ENCODE results near the gene NAALADL2. TPM values are rescaled to one million over a fixed set of nuclear protein-coding genes. Genes with fewer than 3 reads are reported as not detected.

The NAALADL2 gene
- total RNA-seq, 1 donor from 2014 or later, result 4.2 TPM

- ATAC-seq (no peak), DNase-seq (ENCODE audit: low spot score) (no peak)
Observed at GRCh38 chr3:174959556-174960065, 100.5 kb downstream of the NAALADL2 start.

DNA sequence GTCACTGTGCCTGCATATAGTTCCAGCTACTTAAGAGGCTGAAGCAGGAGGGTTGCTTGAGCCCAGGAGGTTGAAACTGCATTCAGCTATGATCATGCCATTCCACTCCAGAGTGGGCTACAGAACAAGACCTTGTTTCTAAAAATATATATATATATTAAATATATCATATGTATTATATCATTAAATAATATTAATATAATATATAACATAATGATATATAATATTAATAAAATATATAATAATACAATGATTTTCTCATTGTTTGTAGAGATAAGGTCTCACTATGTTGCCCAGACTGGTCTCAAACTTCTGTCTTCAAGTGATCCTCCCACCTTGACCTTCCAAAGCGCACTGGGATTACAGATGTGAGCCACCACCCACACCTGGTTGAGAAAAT, 101.8 kb downstream of the NAALADL2 start:
- DNase-seq (ENCODE audit: low spot score) (no peak), ATAC-seq (no peak)

GRCh38 chr3:174973465-174973864, 114.3 kb downstream of the NAALADL2 start:
- DNase-seq (ENCODE audit: low spot score), result no peak
- ATAC-seq, result no peak

- DNase-seq (ENCODE audit: low spot score) (no peak), ATAC-seq (peak; percentile 65)
Observed at GRCh38 chr3:174986685-174987084, 127.6 kb downstream of the NAALADL2 start.

DNA sequence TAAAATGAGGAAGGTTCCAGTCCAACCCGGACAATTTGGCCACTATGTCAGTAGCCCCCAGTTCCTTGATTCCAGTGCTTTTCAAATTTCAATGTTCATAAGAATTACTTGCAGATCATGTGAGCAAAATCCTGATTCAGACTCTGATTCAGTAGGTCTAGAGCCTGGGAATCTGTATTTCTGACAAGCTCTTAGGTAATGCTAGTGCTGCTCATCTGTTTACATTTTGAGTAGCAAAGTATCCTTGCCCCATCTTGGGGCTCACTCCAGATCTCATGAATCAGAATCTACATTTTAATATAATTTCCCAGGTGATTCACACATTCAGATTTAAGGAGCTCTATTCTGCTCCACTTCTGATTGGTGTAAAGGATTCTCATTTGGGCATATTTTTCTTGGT, 142.0 kb downstream of the NAALADL2 start:
- DNase-seq (ENCODE audit: low spot score), result no peak
- no peak for ATAC-seq

DNA sequence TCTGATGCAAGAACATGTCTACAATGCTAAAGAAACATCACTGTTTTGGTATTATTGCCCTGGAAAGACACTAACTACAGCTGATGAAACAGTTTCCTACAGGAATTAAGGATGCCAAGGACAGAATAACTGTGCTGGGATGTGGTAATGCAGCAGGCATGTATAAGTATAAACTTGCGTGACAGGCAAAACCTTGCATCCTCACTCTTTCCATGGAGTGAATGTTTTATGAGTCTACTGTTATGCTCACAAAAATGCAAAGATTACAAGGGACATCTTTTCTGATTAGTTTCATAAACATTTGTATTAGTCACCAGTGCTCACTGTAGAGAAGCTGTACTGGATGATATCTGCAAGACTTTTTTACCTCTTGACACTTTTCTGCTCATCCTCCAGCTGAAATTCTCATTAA, 143.6 kb downstream of the NAALADL2 start:
- DNase-seq (ENCODE audit: low spot score) (no peak), ATAC-seq (no peak)

DNA sequence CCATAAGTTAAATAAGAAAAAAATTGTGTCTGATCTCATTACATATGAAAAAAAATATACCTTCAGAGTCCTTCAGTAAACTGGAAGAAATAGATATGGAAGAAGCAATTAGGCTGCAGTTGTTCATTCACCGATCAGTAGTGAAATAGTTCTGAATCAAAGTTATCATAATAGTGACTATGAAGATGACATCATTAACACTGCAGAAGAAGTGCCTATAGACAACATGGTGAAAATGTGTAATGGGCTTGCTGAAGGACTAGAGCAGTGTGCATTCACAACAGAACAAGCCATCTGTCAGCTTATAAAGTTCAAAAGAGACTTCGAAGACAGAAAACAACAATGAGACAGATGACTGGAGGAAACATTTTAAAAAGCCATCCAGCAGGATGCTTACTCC, 144.5 kb downstream of the NAALADL2 start:
- ATAC-seq, result no peak

GRCh38 chr3:175005193-175005592, 146.1 kb downstream of the NAALADL2 start:
- ATAC-seq (no peak), DNase-seq (ENCODE audit: low spot score) (no peak)

More for the DNA sequence above, 144.5 kb downstream of the NAALADL2 start:
- no peak for DNase-seq (ENCODE audit: low spot score)

DNA sequence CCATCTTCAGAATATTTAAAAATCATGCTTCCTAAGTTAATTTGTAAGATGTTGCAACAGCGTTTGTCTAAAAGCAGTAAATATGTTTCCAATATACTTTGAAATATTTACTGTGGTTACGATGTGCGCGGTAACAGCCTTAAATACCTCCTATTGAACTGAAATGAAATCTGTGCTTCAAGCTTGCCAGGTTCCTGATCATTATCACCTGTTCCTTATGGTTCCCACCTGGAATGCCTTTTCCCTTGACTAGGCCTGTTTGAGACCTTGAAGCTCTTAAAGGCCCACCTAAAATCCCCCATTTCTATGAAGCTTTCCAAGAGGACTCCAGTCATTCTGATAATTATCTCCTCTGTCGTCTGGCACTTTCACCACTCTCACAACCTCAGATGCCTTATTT, 146.7 kb downstream of the NAALADL2 start:
- ATAC-seq (no peak), DNase-seq (ENCODE audit: low spot score) (no peak)

GRCh38 chr3:175007306-175007705, 148.2 kb downstream of the NAALADL2 start:
- no peak for DNase-seq (ENCODE audit: low spot score)
- ATAC-seq, result no peak

DNA sequence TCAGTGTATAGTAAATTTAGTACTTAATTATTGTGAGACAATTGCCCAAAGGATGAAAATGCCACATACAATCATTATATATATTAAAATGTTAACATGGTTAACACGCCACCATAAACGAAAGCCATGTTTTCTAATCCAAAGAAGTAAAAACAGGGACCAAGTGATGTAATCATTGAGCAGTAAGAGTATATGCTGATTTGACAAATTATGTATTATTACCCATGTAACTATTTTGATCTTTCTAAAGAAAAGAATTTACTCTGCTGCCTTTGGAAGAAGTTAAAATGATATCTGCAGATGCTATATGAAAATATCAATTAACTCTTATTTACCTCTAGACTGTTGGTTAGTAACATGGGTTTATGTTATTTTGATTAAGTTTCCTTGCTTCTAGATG, 150.2 kb downstream of the NAALADL2 start:
- ATAC-seq (no peak), DNase-seq (ENCODE audit: low spot score) (no peak)

GRCh38 chr3:175015056-175015635, 156.0 kb downstream of the NAALADL2 start:
- DNase-seq (ENCODE audit: low spot score) (no peak), ATAC-seq (no peak)

DNA sequence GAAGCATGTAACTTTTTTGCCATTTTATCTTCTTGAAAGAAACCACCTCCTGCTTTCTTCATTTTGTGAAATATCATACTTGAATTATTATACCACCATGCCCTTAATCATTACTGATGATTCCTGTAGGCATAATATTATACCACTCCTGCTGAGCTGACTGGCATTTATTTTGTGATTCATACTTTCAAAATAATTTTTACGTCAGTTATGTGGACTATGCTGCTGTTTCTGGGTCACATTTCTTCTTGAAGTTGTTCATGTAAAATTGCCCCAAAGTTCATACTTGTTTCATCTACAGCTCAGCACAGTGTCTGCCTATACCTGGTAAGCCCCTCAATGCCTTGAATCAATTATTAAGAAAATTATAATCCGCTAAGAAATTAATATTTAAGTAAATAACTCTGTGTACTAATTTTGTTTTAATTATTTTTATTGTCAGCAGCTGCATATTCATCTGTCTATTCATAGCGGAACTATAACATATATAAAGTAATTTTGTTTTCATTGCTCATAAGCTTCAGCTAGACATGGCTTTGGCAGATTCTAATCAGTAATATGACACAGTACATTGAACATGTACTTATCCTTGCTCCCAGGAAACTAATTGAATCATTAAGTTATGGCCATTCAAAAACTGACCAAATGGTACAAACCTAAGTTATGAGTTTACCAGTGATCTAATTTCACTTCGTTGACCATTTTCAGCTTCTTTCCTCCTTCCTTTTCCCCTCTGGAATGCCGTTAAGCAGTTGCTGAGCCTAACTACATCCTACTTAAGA, 160.0 kb downstream of the NAALADL2 start:
- ATAC-seq, result no peak
- no peak for DNase-seq (ENCODE audit: low spot score)

GRCh38 chr3:175020101-175020500, 161.0 kb downstream of the NAALADL2 start:
- ATAC-seq (no peak), DNase-seq (ENCODE audit: low spot score) (no peak)

DNA sequence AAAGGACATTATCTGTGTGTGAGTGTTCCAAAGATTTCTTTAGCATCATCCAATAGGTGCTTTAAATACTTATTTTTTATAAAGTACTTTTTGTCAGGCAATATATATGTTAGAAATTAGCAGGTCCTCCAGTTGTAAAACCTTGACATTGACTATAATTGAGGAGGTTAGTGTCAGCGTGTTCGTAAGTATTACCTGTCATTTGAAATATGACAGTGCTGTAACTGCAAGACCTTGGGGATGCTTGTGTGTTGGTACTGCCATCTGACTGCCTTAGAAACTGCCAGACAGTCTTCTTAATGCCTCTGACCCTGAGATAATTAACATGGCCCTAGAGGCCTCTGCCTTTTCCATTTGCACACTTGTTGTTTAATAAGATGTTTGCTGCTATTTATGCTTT, 170.7 kb downstream of the NAALADL2 start:
- DNase-seq (ENCODE audit: low spot score) (no peak), ATAC-seq (no peak)

- no peak for DNase-seq (ENCODE audit: low spot score)
- ATAC-seq, result no peak
Observed at GRCh38 chr3:175039875-175040274, 180.7 kb downstream of the NAALADL2 start.

GRCh38 chr3:175041369-175041768, 182.2 kb downstream of the NAALADL2 start:
- no peak for ATAC-seq

DNA sequence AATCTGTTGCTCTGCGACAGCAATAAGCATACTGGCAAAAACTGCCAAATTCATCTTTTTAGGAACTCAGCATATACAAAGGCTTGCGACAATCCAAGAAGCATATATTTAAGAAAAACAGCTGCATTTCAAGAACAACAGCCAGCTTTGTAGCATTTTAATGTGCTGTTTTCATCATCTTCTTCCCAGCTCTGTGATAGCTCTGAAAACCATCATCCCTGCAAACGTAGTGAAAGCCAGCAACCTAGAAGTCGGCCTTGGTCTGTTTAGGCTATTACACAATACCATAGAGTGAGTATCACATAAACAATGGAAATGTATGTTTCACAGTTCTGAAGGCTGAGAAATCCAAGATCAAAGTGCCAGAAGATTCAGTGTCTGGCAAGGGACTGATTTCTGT, 187.5 kb downstream of the NAALADL2 start:
- ATAC-seq (no peak), DNase-seq (ENCODE audit: low spot score) (no peak)

More at GRCh38 chr3:175041369-175041768, 182.2 kb downstream of the NAALADL2 start:
- DNase-seq (ENCODE audit: low spot score), result no peak

- no peak for DNase-seq (ENCODE audit: low spot score)
- ATAC-seq, result no peak
Observed at GRCh38 chr3:175047786-175048185, 188.7 kb downstream of the NAALADL2 start.

DNA sequence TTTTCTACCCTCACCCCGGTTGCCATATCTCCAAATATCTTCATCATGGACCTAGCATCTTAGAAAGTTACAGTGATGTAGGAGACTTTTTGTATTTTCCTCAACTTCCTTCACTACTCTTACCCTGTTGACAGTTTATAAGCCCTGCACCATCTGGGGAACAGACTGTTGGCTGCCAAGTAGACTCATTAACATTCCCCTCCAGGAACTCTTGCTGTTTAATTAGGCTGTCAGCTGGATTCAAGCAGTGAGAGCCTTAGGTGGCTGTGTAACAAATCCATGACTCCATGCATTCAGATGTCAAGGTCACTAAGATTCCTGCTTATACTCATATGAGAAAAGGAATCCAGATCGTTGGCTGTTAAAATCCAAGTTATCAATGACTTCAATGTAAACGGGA, 198.3 kb downstream of the NAALADL2 start:
- no peak for DNase-seq (ENCODE audit: low spot score)
- no peak for ATAC-seq

DNA sequence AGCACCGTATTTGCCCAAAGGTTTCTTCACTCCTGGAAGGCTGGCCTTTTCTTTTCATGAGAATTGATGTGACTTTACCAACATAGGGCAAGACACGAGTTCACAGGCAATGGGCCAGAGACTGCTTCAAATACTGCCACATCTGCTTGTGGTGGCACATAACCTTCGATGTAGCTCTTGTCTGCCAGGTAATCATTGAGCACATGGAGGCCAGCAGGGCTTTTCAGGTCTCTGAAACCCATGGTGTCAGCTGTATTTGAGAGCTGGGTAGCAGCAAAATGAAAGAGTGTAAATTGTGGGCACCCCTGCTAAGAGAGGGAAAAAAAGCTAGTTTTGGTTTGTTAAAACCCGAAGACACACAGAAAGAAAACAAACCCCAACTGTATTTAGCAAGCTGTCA, 200.7 kb downstream of the NAALADL2 start:
- DNase-seq (ENCODE audit: low spot score) (no peak), ATAC-seq (peak; percentile 76)

GRCh38 chr3:175065497-175065896, 206.4 kb downstream of the NAALADL2 start:
- DNase-seq (ENCODE audit: low spot score) (no peak), ATAC-seq (peak; percentile 83)

Data from left lobe of liver (tissue), 2 donors.